ENCODE results near the gene RFTN1. TPM values are rescaled to one million over a fixed set of nuclear protein-coding genes. Genes with fewer than 3 reads are reported as not detected.

RFTN1 gene
- total and polyA plus RNA-seq, 10 of the 15 experiments (the other 5 are each of a cell fraction or from before 2014, with no cell fraction given): 20.6 to 213 (median 147) TPM

DNA sequence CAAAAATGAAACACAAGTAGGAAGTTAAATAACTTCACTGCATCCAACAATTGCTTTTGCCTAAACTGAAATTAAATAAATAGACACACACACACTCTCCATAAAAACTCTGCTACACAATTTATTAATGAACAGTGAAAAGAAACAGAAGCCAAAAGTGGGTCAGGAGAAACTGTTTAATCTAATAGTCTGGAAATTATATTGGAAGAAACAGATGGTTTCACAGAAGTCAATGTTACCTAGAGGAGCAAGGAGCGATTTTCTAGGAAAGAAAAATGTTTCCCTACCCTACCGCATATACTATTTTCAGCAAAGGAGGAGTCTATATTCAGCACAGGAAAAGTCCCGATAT lies 32.0 kb downstream of the RFTN1 start:
- intact Hi-C loops (cut with micrococcal nuclease; ENCODE audit: unreplicated experiment): no loop called here
- BruUV-seq (replicated peaks): no TSS peak
- ATAC-seq: no peak
- H3K79me2 ChIP-seq (ENCODE audit: control insufficient read depth, insufficient read depth, low read length): peaks cover 64% of the 10 kb centered on the region
- no peak overlapping the region for H3K4me3 ChIP-seq
- H2AFZ ChIP-seq (ENCODE audit: control insufficient read depth, low read depth, low read length): no peak overlapping the region
- H3K9me3 ChIP-seq (replicated peaks; ENCODE audit: control insufficient read depth, insufficient read depth, low read length): no peaks in the 10 kb centered on the region
- FAIRE-seq: no peak
- no peaks in the 10 kb centered on the region for H4K20me1 ChIP-seq (ENCODE audit: control insufficient read depth, insufficient read depth)
- no peak for DNase-seq (ENCODE audit: low read depth, low spot score)
- 2% methylated on average over 3 of the region's 3 CpGs for WGBS (ENCODE audit: insufficient coverage, insufficient replicate concordance, low lambda C conversion rate, missing lambda C conversion rate)
- H3K36me3 ChIP-seq (ENCODE audit: control insufficient read depth in 2 of 2, insufficient read depth in 2 of 2, low read length in 1 of 2): peaks cover 19 to 22% of the 10 kb centered on the region in 2 experiments
- H3K27me3 ChIP-seq (replicated peaks in 1 of 2; ENCODE audit: control insufficient read depth in 2 of 2, insufficient read depth in 2 of 2, low read length in 1 of 2): no peaks in the 10 kb centered on the region
- in situ Hi-C loops (cut with MboI): no loop called here
- H3K9ac ChIP-seq (ENCODE audit: control insufficient read depth, insufficient read depth, low read length): no peak overlapping the region
- CTCF ChIA-PET: interaction anchor here (0.6 to 2.7 kb wide), 10 partner anchors 8 to 125 kb away, joined by 3 to 11 read pairs (median 4); no protein-coding TSS in a partner anchor
- RAD21 ChIA-PET (ENCODE audit: unreplicated experiment): interaction anchor here (0.7 to 5.6 kb wide), 12 partner anchors 14 to 190 kb away, joined by 3 to 50 read pairs (median 4); partner anchors contain the start of gene RFTN1
- peaks cover 36% of the 10 kb centered on the region for H3K4me1 ChIP-seq (ENCODE audit: control insufficient read depth, insufficient read depth, low read length)
- H3K27ac ChIP-seq (ENCODE audit: control insufficient read depth, insufficient read depth): no peak overlapping the region
- POLR2A ChIA-PET: interaction anchor here (0.6 to 5.1 kb wide), 8 partner anchors 12 to 108 kb away, joined by 3 to 47 read pairs (median 6); no protein-coding TSS in a partner anchor
- SMC1A ChIA-PET (ENCODE audit: uncharacterized antibody, unreplicated experiment): interaction anchor here (1.0 to 11.7 kb wide), 20 partner anchors 10 to 193 kb away, joined by 3 to 295 read pairs (median 7); partner anchors contain the start of gene RFTN1
- H3K4me2 ChIP-seq (ENCODE audit: control insufficient read depth, insufficient read depth): peak overlapping the region; percentile 68
- no peak for TF ChIP-seq LARP7 (IDR thresholded peaks at IDR 0.05)
- no peak for TF ChIP-seq CHD2 (IDR thresholded peaks at IDR 0.05; ENCODE audit: borderline replicate concordance, low read depth, low read length)
- no peak for TF ChIP-seq PML (IDR thresholded peaks at IDR 0.05; ENCODE audit: low read length)
- TF ChIP-seq, protein P1, sequence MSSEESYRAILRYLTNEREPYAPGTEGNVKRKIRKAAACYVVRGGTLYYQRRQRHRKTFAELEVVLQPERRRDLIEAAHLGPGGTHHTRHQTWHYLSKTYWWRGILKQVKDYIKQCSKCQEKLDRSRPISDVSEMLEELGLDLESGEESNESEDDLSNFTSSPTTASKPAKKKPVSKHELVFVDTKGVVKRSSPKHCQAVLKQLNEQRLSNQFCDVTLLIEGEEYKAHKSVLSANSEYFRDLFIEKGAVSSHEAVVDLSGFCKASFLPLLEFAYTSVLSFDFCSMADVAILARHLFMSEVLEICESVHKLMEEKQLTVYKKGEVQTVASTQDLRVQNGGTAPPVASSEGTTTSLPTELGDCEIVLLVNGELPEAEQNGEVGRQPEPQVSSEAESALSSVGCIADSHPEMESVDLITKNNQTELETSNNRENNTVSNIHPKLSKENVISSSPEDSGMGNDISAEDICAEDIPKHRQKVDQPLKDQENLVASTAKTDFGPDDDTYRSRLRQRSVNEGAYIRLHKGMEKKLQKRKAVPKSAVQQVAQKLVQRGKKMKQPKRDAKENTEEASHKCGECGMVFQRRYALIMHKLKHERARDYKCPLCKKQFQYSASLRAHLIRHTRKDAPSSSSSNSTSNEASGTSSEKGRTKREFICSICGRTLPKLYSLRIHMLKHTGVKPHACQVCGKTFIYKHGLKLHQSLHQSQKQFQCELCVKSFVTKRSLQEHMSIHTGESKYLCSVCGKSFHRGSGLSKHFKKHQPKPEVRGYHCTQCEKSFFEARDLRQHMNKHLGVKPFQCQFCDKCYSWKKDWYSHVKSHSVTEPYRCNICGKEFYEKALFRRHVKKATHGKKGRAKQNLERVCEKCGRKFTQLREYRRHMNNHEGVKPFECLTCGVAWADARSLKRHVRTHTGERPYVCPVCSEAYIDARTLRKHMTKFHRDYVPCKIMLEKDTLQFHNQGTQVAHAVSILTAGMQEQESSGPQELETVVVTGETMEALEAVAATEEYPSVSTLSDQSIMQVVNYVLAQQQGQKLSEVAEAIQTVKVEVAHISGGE (CRISPR knock-in tag; IDR thresholded peaks at IDR 0.05): no peak
- no peak for TF ChIP-seq POLR2A (IDR thresholded peaks at IDR 0.05; ENCODE audit: low read depth, low read length)
- no peak for TF ChIP-seq CHD1 (IDR thresholded peaks at IDR 0.05; ENCODE audit: low read depth, low read length)
- no peak for TF ChIP-seq BACH1 (IDR thresholded peaks at IDR 0.05; ENCODE audit: borderline replicate concordance)
- TF ChIP-seq ETV6 (conservative IDR thresholded peaks at IDR 0.05 in 1 of 2, IDR thresholded peaks at IDR 0.05 in 1 of 2; ENCODE audit: borderline replicate concordance in 1 of 2, low read depth in 1 of 2): no peak
- TF ChIP-seq, protein P2, sequence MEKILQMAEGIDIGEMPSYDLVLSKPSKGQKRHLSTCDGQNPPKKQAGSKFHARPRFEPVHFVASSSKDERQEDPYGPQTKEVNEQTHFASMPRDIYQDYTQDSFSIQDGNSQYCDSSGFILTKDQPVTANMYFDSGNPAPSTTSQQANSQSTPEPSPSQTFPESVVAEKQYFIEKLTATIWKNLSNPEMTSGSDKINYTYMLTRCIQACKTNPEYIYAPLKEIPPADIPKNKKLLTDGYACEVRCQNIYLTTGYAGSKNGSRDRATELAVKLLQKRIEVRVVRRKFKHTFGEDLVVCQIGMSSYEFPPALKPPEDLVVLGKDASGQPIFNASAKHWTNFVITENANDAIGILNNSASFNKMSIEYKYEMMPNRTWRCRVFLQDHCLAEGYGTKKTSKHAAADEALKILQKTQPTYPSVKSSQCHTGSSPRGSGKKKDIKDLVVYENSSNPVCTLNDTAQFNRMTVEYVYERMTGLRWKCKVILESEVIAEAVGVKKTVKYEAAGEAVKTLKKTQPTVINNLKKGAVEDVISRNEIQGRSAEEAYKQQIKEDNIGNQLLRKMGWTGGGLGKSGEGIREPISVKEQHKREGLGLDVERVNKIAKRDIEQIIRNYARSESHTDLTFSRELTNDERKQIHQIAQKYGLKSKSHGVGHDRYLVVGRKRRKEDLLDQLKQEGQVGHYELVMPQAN (conservative IDR thresholded peaks at IDR 0.05): no peak
- TF ChIP-seq ZNF24 (IDR thresholded peaks at IDR 0.05): no peak
- TF ChIP-seq, protein P3, sequence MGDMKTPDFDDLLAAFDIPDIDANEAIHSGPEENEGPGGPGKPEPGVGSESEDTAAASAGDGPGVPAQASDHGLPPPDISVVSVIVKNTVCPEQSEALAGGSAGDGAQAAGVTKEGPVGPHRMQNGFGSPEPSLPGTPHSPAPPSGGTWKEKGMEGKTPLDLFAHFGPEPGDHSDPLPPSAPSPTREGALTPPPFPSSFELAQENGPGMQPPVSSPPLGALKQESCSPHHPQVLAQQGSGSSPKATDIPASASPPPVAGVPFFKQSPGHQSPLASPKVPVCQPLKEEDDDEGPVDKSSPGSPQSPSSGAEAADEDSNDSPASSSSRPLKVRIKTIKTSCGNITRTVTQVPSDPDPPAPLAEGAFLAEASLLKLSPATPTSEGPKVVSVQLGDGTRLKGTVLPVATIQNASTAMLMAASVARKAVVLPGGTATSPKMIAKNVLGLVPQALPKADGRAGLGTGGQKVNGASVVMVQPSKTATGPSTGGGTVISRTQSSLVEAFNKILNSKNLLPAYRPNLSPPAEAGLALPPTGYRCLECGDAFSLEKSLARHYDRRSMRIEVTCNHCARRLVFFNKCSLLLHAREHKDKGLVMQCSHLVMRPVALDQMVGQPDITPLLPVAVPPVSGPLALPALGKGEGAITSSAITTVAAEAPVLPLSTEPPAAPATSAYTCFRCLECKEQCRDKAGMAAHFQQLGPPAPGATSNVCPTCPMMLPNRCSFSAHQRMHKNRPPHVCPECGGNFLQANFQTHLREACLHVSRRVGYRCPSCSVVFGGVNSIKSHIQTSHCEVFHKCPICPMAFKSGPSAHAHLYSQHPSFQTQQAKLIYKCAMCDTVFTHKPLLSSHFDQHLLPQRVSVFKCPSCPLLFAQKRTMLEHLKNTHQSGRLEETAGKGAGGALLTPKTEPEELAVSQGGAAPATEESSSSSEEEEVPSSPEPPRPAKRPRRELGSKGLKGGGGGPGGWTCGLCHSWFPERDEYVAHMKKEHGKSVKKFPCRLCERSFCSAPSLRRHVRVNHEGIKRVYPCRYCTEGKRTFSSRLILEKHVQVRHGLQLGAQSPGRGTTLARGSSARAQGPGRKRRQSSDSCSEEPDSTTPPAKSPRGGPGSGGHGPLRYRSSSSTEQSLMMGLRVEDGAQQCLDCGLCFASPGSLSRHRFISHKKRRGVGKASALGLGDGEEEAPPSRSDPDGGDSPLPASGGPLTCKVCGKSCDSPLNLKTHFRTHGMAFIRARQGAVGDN (IDR thresholded peaks at IDR 0.05): no peak; the same call in 1 of the 2 replicates
